IMR-90 (cell line): ENCODE data around the gene MPST. TPM values are rescaled to one million over a fixed set of nuclear protein-coding genes. Genes with fewer than 3 reads are reported as not detected.

Experiments
- ATAC-seq: fragments of 200-7000 bp; cut with Tn5 transposase; 2 replicates; pipeline ENCODE4 v1.9.1; 2020; ENCODE audit warnings: low read depth, mild to moderate bottlenecking, moderate library complexity
- BruUV-seq: library from RNA; stranded (reverse); fragments of 400-500 nt; replicated peaks from 2 replicates; lab custom pipeline; 2021; lab: Mats Ljungman, UMichigan
- CTCF ChIA-PET: fragments of 300-600 bp; formaldehyde crosslinking; extraction: SDS; loops from one replicate; lab custom pipeline; 2021; ENCODE audit warnings: antibody characterized with exemption; lab: Yijun Ruan, JAX
- POLR2A ChIA-PET: fragments of 300-600 bp; sonication (Branson Sonifier 250); formaldehyde crosslinking; loops from one replicate; lab custom pipeline; 2022; ENCODE audit warnings: antibody characterized with exemption; ENCODE audit not compliant: unreplicated experiment; lab: Charles Lee
- DNase-seq: peaks from one replicate; pipeline ENCODE4 v3.0.0; 2013
- H2AFZ ChIP-seq: replicated peaks from 2 replicates; pipeline ENCODE3; 2013; ENCODE audit warnings: low read length, mild to moderate bottlenecking; ENCODE audit not compliant: poor library complexity
- H2AK5ac ChIP-seq: 2 replicates; pipeline ENCODE4 v1.6.1; 2013; ENCODE audit warnings: low read depth, low read length, inconsistent platforms
- H2AK9ac ChIP-seq: replicated peaks from 2 replicates; pipeline ENCODE3; 2013; ENCODE audit warnings: mild to moderate bottlenecking, low read depth, low read length, moderate library complexity; ENCODE audit not compliant: poor library complexity
- H2BK120ac ChIP-seq: 2 replicates; pipeline ENCODE4 v1.6.1; 2013; ENCODE audit warnings: low read depth, low read length, inconsistent platforms
- H2BK15ac ChIP-seq: 3 replicates; pipeline ENCODE4 v1.6.1; 2013; ENCODE audit warnings: low read depth, low read length, inconsistent platforms
- H2BK20ac ChIP-seq: 2 replicates; pipeline ENCODE4 v1.6.1; 2013; ENCODE audit warnings: low read depth, mild to moderate bottlenecking, inconsistent platforms, low read length, moderate library complexity
- H2BK5ac ChIP-seq: 2 replicates; pipeline ENCODE4 v1.6.1; 2013; ENCODE audit warnings: mild to moderate bottlenecking, low read depth, low read length, inconsistent platforms; ENCODE audit not compliant: poor library complexity, severe bottlenecking
- H3K14ac ChIP-seq: replicated peaks from 2 replicates; pipeline ENCODE4 v1.6.1; 2013; ENCODE audit warnings: low read depth, low read length, inconsistent platforms
- H3K18ac ChIP-seq: 2 replicates; pipeline ENCODE4 v1.6.1; 2013; ENCODE audit warnings: low read depth, low read length, control low read depth
- H3K23ac ChIP-seq: 2 replicates; pipeline ENCODE4 v1.6.1; 2013; ENCODE audit warnings: low read depth, low read length, inconsistent platforms
- H3K27ac ChIP-seq: 2 replicates; pipeline ENCODE4 v1.5.1; 2013; ENCODE audit warnings: mild to moderate bottlenecking, control low read depth, low read length; ENCODE audit not compliant: insufficient read depth
- H3K27me3 ChIP-seq: 2 replicates; pipeline ENCODE4 v1.6.1; 2013; ENCODE audit warnings: low read length; ENCODE audit not compliant: control insufficient read depth, insufficient read depth
- H3K36me3 ChIP-seq: 2 replicates; pipeline ENCODE4 v1.6.1; 2013; ENCODE audit warnings: low read length, mixed read lengths; ENCODE audit not compliant: control insufficient read depth, insufficient read depth
- H3K4ac ChIP-seq: 2 replicates; pipeline ENCODE4 v1.6.1; 2013; ENCODE audit warnings: low read depth, low read length, inconsistent platforms
- H3K4me1 ChIP-seq: 2 replicates; pipeline ENCODE4 v1.6.1; 2013; ENCODE audit warnings: low read length, mixed read lengths; ENCODE audit not compliant: control insufficient read depth, insufficient read depth
- H3K4me2 ChIP-seq: 2 replicates; pipeline ENCODE4 v1.6.1; 2013; ENCODE audit warnings: low read depth, mild to moderate bottlenecking, control low read depth, low read length, moderate library complexity
- H3K4me3 ChIP-seq: 2 replicates; pipeline ENCODE4 v1.5.1; 2013; ENCODE audit warnings: low read depth, mild to moderate bottlenecking, control low read depth, low read length, moderate library complexity; ENCODE audit not compliant: insufficient read depth
- H3K56ac ChIP-seq: 2 replicates; pipeline ENCODE4 v1.6.1; 2013; ENCODE audit warnings: low read length, inconsistent platforms; ENCODE audit not compliant: insufficient read depth; ENCODE audit errors: extremely low read depth
- H3K79me1 ChIP-seq, 2 experiments: 2 replicates each; pipeline ENCODE4 v1.6.1; 2013; ENCODE audit warnings: low read length in 2 of 2, inconsistent platforms in 1 of 2, low read depth in 1 of 2
- H3K9ac ChIP-seq: 2 replicates; pipeline ENCODE4 v1.6.1; 2013; ENCODE audit warnings: low read depth, low read length, control low read depth
- H3K9me1 ChIP-seq: 2 replicates; pipeline ENCODE4 v1.6.1; 2013; ENCODE audit warnings: low read length, inconsistent platforms; ENCODE audit not compliant: insufficient read depth
- H3K9me3 ChIP-seq: 2 replicates; pipeline ENCODE4 v1.6.1; 2013; ENCODE audit warnings: low read length; ENCODE audit not compliant: control insufficient read depth, insufficient read depth
- H4K20me1 ChIP-seq: 2 replicates; pipeline ENCODE4 v1.6.1; 2013; ENCODE audit warnings: low read length, inconsistent platforms; ENCODE audit not compliant: insufficient read depth
- H4K5ac ChIP-seq: 2 replicates; pipeline ENCODE4 v1.6.1; 2013; ENCODE audit warnings: mild to moderate bottlenecking, low read depth, low read length, control low read depth
- H4K8ac ChIP-seq, 2 experiments: 2 replicates each; pipeline ENCODE4 v1.6.1; 2013; ENCODE audit warnings: low read depth in 2 of 2, low read length in 2 of 2, control low read depth in 1 of 2, inconsistent platforms in 1 of 2
- H4K91ac ChIP-seq: 2 replicates; pipeline ENCODE4 v1.6.1; 2013; ENCODE audit warnings: low read depth, low read length, inconsistent platforms; ENCODE audit not compliant: insufficient read depth
- BHLHE40 ChIP-seq: fragments of 150-350 bp; IDR thresholded peaks from 2 replicates; pipeline ENCODE4 v1.6.1; 2016; ENCODE audit warnings: mild to moderate bottlenecking, low read depth, low read length
- CEBPB ChIP-seq: IDR thresholded peaks from 2 replicates; pipeline ENCODE4 v1.6.1; 2012; ENCODE audit warnings: low read depth, low read length, improper control_type of control experiment
- CHD1 ChIP-seq: IDR thresholded peaks from 2 replicates; pipeline ENCODE4 v1.6.1; 2012; ENCODE audit warnings: low read depth, low read length, improper control_type of control experiment
- CTCF ChIP-seq: conservative IDR thresholded peaks from 2 replicates; pipeline ENCODE4 v1.5.1; 2012; ENCODE audit warnings: mild to moderate bottlenecking, low read depth, low read length, improper control_type of control experiment
- FOS ChIP-seq: fragments of 150-350 bp; IDR thresholded peaks from 2 replicates; pipeline ENCODE4 v1.6.1; 2016; ENCODE audit warnings: low read depth, low read length
- MAZ ChIP-seq: IDR thresholded peaks from 2 replicates; pipeline ENCODE4 v1.6.1; 2012; ENCODE audit warnings: low read depth, mild to moderate bottlenecking, low read length, improper control_type of control experiment, moderate library complexity, borderline replicate concordance
- MXI1 ChIP-seq: IDR thresholded peaks from 2 replicates; pipeline ENCODE4 v1.6.1; 2012; ENCODE audit warnings: low read depth, mild to moderate bottlenecking, low read length, moderate library complexity, borderline replicate concordance
- NFE2L2 ChIP-seq: fragments of 150-350 bp; IDR thresholded peaks from 2 replicates; pipeline ENCODE4 v1.6.1; 2016; ENCODE audit warnings: low read depth, mild to moderate bottlenecking, low read length
- POLR2A ChIP-seq: IDR thresholded peaks from 2 replicates; pipeline ENCODE4 v1.6.1; 2012; ENCODE audit warnings: mild to moderate bottlenecking, low read depth, low read length
- RAD21 ChIP-seq: IDR thresholded peaks from 2 replicates; pipeline ENCODE4 v1.6.1; 2012; ENCODE audit warnings: low read length, improper control_type of control experiment
- RCOR1 ChIP-seq: IDR thresholded peaks from 2 replicates; pipeline ENCODE4 v1.6.1; 2012; ENCODE audit warnings: mild to moderate bottlenecking, low read length, improper control_type of control experiment; ENCODE audit not compliant: insufficient replicate concordance
- RFX5 ChIP-seq: IDR thresholded peaks from 2 replicates; pipeline ENCODE4 v1.8.0; 2012; ENCODE audit warnings: low read depth, mild to moderate bottlenecking, low read length, moderate library complexity
- SMC3 ChIP-seq: fragments of 150-350 bp; IDR thresholded peaks from 2 replicates; pipeline ENCODE4 v1.6.1; 2016; ENCODE audit warnings: low read depth, mild to moderate bottlenecking, antibody characterized with exemption, low read length, moderate library complexity
- USF2 ChIP-seq: fragments of 150-350 bp; IDR thresholded peaks from 2 replicates; pipeline ENCODE4 v1.6.1; 2017; ENCODE audit warnings: mild to moderate bottlenecking, antibody characterized with exemption, low read length, low read depth
- WGBS, 2 experiments: methylation state at CpG; one replicate each; pipeline versions ENCODE4 v1.1.5 to v1.1.7; 2013; ENCODE audit warnings: missing lambda C conversion rate in 2 of 2; ENCODE audit not compliant: insufficient read length in 1 of 2; ENCODE audit errors: extremely low coverage in 2 of 2; 5-methylcytosine and 5-hydroxymethylcytosine counted together
- dilution Hi-C: fragments of 300-500 bp; cut with HindIII; formaldehyde crosslinking; loops from one replicate; pipeline ENCODE4 v1.14.3; 2018; ENCODE audit warnings: low sequenced_read_pairs; ENCODE audit not compliant: unreplicated experiment
- in situ Hi-C: fragments of 300-500 bp; cut with MboI; formaldehyde crosslinking; loops from 3 replicates; pipeline ENCODE4 v1.14.3; 2019; ENCODE audit warnings: low sequenced_read_pairs, inconsistent platforms, mixed read lengths
- intact Hi-C: fragments of 100-400 bp; cut with micrococcal nuclease; formaldehyde crosslinking; loops from 2 replicates; pipeline ENCODE4 v1.10.0; 2022
- polyA plus RNA-seq, 3 experiments: library from polyadenylated mRNA; depleted of rRNA; stranded (reverse); fragments of >200 nt; gene quantifications; 2 replicates each; pipeline ENCODE4 v1.2.3, GENCODE V29; 2012; ENCODE audit warnings: low replicate concordance in 1 of 3
- total RNA-seq: library from RNA; depleted of rRNA; stranded (reverse); fragments of >200 nt; gene quantifications from 2 replicates; pipeline ENCODE4 v1.2.3, GENCODE V29; 2012

Gene MPST
- total and polyA plus RNA-seq, 2 of the 4 experiments (the other 2 are of a cell fraction): 19.2 to 43.0 TPM

- no peak overlapping the region for H2BK120ac ChIP-seq
- 80% methylated on average over 2 of the region's 9 CpGs; no CpG with 5 or more reads in 1 of the 2 experiments for WGBS, 2 experiments
Measured at GRCh38 chr22:37075822-37076433, 56.4 kb downstream of the MPST start.

More at GRCh38 chr22:37075822-37076433, 56.4 kb downstream of the MPST start:
- Histone ChIP-seq H3K27ac (no peak overlapping the region), H3K9ac (no peak overlapping the region), H2BK15ac (no peak overlapping the region), H3K14ac (no peak overlapping the region), H3K36me3 (no peaks in the 10 kb centered on the region), H3K4me1 (no peaks in the 10 kb centered on the region), H2BK20ac (no peak overlapping the region), H3K18ac (no peak overlapping the region), H4K20me1 (no peaks in the 10 kb centered on the region), H3K56ac (no peak overlapping the region), H3K79me1 (no peaks in the 10 kb centered on the region), H3K4ac (no peak overlapping the region), H3K4me3 (no peak overlapping the region), H3K9me1 (no peaks in the 10 kb centered on the region), H2BK5ac (no peak overlapping the region), H4K8ac (no peak overlapping the region), H3K23ac (no peak overlapping the region), H3K4me2 (no peak overlapping the region), H3K9me3 (no peaks in the 10 kb centered on the region), H3K27me3 (peaks cover 37% of the 10 kb centered on the region), H4K91ac (no peak overlapping the region), H4K5ac (no peak overlapping the region), H2AK5ac (no peak overlapping the region), H2AK9ac (no peak overlapping the region), H2AFZ (no peak overlapping the region)
- POLR2A ChIA-PET: no interaction called here
- DNase-seq (no peak), ATAC-seq (no peak)
- in situ Hi-C loops: no loop called here
- dilution Hi-C loops: no loop called here
- CTCF ChIA-PET: interaction anchor here (0.7 kb wide), 1 partner anchor 1326 kb away, joined by 4 read pairs; no protein-coding TSS in a partner anchor
- intact Hi-C loops: loop anchor here (5.0 kb wide), 1 partner anchor 381 kb away; no protein-coding TSS in a partner anchor
- TF ChIP-seq RAD21 (no peak), BHLHE40 (no peak), CTCF (no peak), SMC3 (no peak), MXI1 (no peak), NFE2L2 (no peak), CHD1 (no peak), POLR2A (no peak), RCOR1 (no peak), CEBPB (no peak), FOS (no peak), USF2 (no peak), RFX5 (no peak), MAZ (no peak)
- BruUV-seq: no TSS peak
